NCI-H1436 (cell line): Measurements from ENCODE around the gene SCD5.
A peak's percentile ranks its signal among the peaks of the same experiment; 100 is the strongest.

Experiments used
- DNase-seq: peaks from one replicate; lab custom pipeline; 2025; lab: John Stamatoyannopoulos, UW

SCD5 gene

DNA sequence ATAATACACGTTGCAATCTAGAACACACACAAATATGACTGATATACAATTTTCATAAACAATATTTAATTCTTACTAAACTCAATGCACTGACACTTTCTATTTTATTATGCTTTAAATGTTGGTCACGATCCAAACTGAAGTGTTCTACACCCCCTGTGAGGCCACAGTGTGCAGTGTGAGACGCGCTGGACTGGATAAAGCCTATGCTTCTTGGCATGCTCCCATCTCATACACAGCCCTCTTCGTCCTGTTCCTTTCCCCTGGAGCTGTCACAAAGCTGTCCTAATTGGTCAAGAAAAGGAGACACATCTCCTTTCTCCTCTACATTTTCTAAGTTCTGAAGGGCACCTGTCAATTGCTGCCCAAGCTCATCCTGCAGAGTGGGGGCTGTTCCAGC lies 72.0 kb downstream of the SCD5 start:
- DNase-seq, result no peak

DNA sequence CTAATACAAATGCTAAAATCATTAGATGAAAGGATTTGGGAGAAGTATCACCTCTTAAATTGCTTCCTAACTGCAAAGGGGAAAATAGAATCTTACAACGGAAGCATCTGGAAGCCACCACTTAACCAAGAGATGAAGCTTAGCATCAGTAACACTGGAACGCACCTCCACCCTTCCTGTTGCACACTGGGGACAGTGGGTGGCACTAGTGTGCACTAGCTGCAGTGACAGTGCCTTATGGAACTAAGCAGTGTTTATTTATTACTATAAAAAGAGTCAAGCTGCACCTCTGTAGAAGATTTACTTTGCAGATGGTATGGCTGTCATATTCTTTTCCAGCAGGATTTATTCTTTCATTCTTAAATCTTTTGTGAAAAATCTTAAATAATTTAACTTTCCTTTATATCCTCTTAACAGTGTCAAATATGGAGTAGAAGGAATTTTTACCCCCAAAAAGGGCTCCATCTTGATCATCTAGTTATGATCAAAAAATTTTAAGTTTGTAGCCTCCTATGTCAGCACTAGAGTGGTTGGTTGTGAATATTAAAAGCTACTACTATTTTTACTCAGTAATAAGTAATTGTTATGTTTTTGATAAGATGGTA lies 76.7 kb downstream of the SCD5 start:
- peak; percentile 51 for DNase-seq

GRCh38 chr4:82718162-82718940 lies 80.2 kb downstream of the SCD5 start:
- no peak for DNase-seq

DNA sequence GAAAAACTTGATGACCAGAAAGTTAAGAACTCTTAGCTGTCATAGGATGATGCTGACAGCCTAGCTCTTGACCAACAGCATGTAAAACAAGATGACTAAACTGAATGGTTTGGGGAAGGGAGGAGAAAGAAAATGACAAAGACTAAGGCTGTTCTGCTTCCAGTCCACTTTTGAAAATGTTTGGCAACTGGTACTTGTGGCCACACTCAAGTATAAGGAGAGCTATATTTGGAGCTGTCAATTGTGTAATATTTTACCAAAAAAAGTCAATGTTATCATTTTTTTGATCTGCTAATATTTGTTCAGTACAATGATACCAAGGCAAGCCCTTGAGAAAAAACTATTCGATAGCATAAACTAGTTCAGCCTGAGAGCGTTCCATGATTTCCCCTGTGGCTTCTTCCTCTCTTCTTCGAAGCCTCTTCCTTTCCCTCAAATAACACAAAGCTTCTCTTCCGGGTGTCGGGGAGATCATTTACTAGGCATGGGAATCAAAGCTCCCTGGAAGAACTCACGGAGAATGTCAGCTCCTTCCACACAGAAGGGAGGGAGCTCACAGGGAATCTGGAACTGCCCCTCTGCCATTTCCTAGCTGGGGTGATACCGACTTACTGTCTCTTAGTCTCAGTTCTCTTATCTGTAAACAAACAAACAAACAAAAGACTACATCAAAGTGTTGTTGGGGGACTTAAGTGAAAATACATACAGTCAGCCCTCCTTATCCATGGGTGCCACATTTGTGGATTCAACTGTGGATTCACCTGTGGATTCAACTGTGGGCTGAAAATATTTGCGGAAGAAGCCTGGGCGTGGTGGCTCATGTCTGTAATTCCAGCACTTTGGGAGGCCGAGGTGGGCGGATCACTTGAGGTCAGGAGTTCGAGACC lies 82.6 kb downstream of the SCD5 start:
- DNase-seq, result no peak

DNA sequence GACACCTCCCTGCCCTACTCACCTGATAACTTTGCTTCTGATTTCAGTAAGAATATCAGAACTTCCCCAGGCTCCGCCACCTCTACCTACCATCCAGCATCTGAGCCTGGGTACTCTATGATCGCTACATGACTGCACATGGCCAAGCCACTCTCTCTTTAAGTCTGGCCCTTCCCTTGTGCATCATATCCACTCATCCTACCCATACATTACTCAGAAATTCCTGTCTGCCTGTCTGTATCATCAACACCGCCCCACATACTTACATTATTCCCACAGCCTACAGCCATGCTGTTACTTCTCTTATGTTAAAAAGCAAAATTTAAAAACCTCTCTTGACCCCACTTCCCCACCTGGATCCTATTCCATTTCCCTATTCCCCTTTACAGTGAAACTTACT lies 84.7 kb downstream of the SCD5 start:
- DNase-seq, result no peak

DNA sequence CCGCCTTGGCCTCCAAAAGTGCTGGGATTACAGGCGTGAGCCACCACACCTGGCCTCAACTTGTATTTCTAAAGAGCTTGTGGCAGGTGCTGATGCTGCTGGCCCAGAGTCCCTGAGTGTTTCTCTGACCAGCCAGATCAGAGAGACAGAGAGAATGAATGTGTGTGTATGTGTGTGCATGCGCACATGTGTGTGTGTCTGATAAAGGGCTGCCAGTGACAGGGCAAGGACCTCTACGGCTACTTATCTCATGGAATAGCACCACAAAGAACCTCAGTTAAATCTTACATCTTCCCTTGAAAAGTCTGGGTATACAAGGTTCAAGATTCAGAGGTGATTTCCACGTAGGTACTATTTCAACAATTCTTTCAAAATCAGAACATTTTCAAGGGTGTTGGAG lies 86.0 kb downstream of the SCD5 start:
- DNase-seq, result no peak

DNA sequence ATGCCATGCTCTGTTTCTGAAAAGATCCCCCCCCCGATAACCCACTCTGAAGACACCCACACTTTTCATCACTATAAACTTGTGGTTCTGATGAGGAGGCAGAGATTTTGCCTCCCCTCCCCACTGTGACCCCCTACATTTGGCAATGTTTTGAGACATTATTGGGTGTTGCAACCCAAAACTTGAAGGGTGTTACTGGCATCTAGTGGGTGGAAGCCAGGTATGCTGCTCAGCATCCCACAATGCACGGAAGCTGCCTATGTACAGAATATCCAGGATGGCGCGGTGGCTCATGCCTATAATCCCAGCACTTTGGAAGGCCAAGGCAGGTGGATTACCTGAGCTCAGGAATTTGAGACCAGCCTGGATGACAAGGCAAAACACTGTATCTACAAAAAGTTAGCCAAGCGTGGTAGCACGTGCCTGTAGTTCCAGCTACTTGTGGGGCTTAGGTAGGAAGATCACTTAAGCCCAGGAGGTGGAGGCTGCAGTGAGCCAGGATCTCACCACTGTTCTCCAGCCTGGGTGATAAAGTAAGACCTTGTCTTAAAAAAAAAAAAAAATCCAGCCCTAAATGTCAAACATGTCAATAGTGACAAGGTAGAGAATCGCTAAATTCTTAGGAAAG lies 87.3 kb downstream of the SCD5 start:
- DNase-seq, result no peak

GRCh38 chr4:82710197-82710929 lies 88.2 kb downstream of the SCD5 start:
- no peak for DNase-seq

DNA sequence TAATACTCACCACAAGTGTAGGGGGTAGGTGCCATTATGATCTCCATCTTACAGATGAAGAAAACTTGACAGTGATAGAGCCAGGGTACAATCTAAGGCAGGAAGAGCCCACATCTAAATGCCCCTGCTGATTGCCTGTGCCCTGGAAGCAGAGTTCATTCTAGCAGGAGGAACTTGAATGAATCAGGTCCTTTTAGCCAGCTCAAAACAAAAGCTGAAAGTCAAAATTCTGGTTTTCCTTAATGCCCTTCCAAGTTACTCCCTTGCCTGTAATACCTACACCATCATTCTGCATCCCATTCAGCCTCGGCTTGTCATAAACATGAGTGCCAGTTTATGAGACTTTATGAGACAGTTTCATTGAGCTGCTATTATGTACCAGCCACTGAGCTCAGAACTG lies 89.6 kb downstream of the SCD5 start:
- DNase-seq, result no peak

GRCh38 chr4:82706349-82707000 lies 92.1 kb downstream of the SCD5 start:
- no peak for DNase-seq

- DNase-seq, result no peak
Measured at GRCh38 chr4:82705928-82706300, 92.7 kb downstream of the SCD5 start.

DNA sequence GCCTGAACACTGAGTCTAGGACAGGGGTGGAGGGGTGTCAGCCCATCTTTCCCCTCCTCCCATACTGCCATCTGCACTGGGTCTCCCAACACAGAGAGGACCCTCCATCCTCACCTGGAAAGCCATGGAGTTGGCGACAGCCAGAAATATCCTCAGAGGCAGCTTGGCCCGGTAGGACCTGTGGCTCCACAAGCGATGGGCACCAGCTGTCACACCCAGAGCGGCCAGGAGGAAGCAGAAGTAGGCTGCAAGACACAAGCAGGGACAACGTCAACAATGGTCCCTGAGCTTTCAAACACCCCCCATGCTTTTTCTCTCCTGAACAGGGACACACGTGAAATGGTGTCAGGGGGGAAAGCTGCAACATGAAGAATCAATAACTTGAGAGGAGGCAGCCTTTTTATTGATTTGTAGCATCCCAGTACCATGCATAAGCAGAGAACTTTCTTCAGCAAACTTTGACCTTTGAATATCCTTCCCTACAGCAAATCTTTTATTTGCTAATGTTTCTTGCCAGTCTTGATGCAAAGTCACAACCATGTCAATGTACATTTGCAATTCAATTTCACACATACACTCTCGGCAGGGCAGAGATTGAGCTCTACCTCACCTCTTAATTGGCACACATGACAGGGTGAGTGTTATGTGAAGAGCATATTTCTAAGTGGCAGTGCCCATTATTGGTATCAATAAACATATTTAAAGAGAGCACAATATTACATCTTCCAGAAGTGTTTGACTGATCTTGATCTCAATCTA lies 93.2 kb downstream of the SCD5 start:
- no peak for DNase-seq

GRCh38 chr4:82704156-82704555 lies 94.4 kb downstream of the SCD5 start:
- DNase-seq, result no peak

- DNase-seq, result no peak
Measured at GRCh38 chr4:82698412-82698811, 100.2 kb downstream of the SCD5 start.

GRCh38 chr4:82697561-82697960 lies 101.0 kb downstream of the SCD5 start:
- no peak for DNase-seq

DNA sequence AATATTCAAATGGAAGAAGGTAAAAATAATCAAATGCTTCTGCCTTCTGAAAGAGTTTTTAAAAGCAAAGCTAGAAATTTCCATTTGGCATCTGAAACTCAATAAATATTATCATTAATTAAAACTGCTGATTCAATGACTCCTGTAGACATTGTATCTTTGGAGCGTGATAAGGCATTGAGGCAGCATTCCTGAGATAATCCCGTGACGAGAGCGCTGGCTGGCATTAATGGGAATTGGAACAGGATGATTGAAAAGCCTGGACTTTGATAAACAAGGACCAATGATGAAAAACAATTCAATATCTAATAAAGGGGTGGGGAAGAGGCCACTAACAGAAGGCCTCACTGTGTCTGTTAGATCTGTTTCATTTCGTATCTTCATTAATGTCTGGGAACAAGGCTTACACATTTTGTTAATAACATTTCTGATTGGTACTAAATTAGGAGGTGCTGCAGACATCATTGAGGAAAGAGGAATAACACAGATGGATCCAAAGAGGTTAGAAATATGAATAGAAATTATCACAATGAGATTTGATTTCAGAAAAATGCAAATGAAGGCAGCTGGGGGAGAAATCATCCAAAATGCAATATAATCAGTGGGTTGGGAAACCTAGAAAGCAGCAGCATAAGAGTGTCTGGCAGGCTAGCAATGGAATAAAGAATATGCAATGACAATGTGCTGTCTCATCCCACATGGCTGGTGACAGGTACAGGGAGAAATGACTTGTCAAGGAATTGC lies 102.3 kb downstream of the SCD5 start:
- DNase-seq, result no peak

- no peak for DNase-seq
Measured at GRCh38 chr4:82694892-82695291, 103.7 kb downstream of the SCD5 start.

GRCh38 chr4:82694046-82694445 lies 104.5 kb downstream of the SCD5 start:
- DNase-seq, result no peak

DNA sequence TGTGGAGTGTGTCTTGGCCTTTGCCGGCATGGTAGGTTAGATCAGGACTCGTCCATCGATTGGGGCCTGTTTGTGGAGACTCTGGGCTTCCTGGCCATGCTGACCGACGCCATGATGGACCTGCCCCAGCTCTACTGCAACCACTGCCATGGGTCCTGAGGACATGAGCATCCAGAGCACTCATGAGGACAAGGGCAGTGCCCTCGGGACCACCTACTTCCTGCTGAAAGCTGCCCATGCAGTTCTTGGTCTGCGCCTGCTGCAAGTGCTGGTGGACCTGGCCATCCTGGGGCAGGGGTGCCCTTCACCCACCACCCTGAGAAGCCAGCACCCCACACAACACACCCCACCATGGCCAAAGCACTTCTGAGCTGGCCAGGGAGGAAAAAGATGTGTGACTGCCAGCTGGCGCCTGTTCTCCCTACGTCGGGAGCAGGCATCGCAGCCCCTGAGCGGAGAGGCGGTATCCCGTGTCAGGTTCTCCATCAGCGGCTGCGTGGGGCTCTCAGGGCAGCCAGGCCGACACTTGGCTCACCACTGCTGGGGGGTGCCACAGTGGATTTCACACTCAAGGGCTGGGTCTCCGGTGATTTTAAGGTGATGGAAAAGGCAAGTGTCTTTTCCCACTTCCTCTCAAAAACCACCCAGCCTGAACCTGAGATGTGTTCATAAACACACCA lies 106.4 kb downstream of the SCD5 start:
- DNase-seq, result no peak
